H1 (cell line): ENCODE measurements around the gene ZSCAN22.

Source experiments
- CHD2 ChIP-seq: IDR thresholded peaks from 2 replicates; pipeline ENCODE4 v1.6.1; 2012; ENCODE audit warnings: low read length, improper control_type of control experiment
- EP300 ChIP-seq, 2 experiments: IDR thresholded peaks; 1 replicate in 1 of 2; 2 replicates in 1 of 2; pipeline ENCODE4 v1.6.1; 2011 to 2012; ENCODE audit warnings: low read depth in 2 of 2, low read length in 2 of 2, mild to moderate bottlenecking in 2 of 2, borderline replicate concordance in 1 of 2, inconsistent platforms in 1 of 2, moderate library complexity in 1 of 2
- EZH2 ChIP-seq: fragments of 200-600 bp; sonication (generic); IDR thresholded peaks from 2 replicates; pipeline ENCODE4 v1.7.1; 2012; ENCODE audit warnings: low read depth, mild to moderate bottlenecking, moderate library complexity, low read length, inconsistent platforms; ENCODE audit not compliant: severe bottlenecking
- MAX ChIP-seq: IDR thresholded peaks from 2 replicates; pipeline ENCODE4 v1.6.1; 2012; ENCODE audit warnings: inconsistent platforms
- POLR2A ChIP-seq, 2 experiments: IDR thresholded peaks; 1 replicate in 1 of 2; 2 replicates in 1 of 2; pipeline ENCODE4 v1.6.1; 2011; ENCODE audit warnings: low read depth in 2 of 2, low read length in 2 of 2, mild to moderate bottlenecking in 2 of 2; ENCODE audit errors: control extremely low read depth in 1 of 2
- POLR2AphosphoS5 ChIP-seq: IDR thresholded peaks from 2 replicates; pipeline ENCODE4 v1.6.1; 2011; ENCODE audit warnings: low read depth, low read length
- SP2 ChIP-seq: IDR thresholded peaks from 2 replicates; pipeline ENCODE4 v1.6.1; 2012; ENCODE audit warnings: mild to moderate bottlenecking, low read length, inconsistent platforms
- TF ChIP-seq, protein P1 (sequence below), 3 experiments: IDR thresholded peaks; 1 replicate in 2 of 3; 2 replicates in 1 of 3; pipeline versions ENCODE4 v1.5.1 to v1.6.1; 2011; ENCODE audit warnings: low read length in 3 of 3, mild to moderate bottlenecking in 3 of 3, inconsistent platforms in 2 of 3, low read depth in 1 of 3, moderate library complexity in 1 of 3; ENCODE audit not compliant: insufficient read depth in 1 of 3; ENCODE audit errors: control extremely low read depth in 1 of 3

DNA sequence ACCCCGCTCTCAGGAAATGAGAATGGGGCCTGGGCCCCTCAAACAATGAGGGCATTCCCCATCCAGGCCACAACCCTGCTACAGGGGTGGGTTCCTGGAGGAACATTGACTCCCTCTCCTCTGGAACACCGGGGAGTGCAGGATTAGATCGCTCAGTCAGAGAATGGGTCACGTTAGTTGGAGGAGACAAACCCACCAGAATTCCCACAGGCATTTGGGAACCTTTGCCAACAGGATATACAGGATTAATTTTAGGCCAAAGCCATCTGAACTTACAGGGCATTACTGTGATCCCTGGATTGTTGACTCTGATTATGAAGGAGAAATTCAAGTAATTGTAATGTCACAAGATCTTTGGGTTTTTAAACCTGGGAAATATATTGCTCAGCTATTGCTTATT lies 19.1 kb upstream of the ZSCAN22 start:
- TF ChIP-seq CHD2 (no peak), EP300 (IDR thresholded peaks at IDR 0.05; ENCODE audit: borderline replicate concordance in 1 of 2, low read depth in 2 of 2, low read length in 2 of 2) (no peak), POLR2A (IDR thresholded peaks at IDR 0.05; ENCODE audit: control extremely low read depth in 1 of 2, low read depth in 2 of 2, low read length in 2 of 2) (no peak), MAX (no peak), EZH2 (no peak), POLR2AphosphoS5 (no peak), SP2 (no peak)
- TF ChIP-seq, protein P1, sequence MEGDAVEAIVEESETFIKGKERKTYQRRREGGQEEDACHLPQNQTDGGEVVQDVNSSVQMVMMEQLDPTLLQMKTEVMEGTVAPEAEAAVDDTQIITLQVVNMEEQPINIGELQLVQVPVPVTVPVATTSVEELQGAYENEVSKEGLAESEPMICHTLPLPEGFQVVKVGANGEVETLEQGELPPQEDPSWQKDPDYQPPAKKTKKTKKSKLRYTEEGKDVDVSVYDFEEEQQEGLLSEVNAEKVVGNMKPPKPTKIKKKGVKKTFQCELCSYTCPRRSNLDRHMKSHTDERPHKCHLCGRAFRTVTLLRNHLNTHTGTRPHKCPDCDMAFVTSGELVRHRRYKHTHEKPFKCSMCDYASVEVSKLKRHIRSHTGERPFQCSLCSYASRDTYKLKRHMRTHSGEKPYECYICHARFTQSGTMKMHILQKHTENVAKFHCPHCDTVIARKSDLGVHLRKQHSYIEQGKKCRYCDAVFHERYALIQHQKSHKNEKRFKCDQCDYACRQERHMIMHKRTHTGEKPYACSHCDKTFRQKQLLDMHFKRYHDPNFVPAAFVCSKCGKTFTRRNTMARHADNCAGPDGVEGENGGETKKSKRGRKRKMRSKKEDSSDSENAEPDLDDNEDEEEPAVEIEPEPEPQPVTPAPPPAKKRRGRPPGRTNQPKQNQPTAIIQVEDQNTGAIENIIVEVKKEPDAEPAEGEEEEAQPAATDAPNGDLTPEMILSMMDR (IDR thresholded peaks at IDR 0.05; ENCODE audit: control extremely low read depth in 1 of 3, insufficient read depth in 1 of 3, low read depth in 1 of 3, low read length in 3 of 3), result no peak
